ENCODE measurements around the gene PIGP.

PIGP gene

DNA sequence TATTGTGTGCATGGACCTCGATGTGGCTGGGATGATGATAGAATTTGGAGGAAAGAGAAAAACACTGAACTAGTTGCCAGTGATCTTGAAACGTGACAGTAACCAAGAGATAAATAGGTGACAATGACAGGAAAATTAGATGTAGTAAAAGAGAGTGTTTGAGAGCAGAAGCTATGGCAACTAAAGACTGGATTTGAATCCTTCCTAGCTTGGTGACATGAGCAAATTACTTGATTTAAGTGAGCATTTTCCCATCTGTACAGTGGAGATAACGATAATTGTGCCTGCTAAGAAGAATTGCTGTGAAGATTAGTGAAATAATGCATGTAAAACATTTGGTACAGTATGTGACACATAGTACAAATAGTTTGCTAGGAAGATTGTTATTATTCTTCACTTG, 12.9 kb upstream of the PIGP start:
- no peak overlapping the region for H3K4me3 ChIP-seq (ENCODE audit: low read length)
- TF ChIP-seq, protein P1, sequence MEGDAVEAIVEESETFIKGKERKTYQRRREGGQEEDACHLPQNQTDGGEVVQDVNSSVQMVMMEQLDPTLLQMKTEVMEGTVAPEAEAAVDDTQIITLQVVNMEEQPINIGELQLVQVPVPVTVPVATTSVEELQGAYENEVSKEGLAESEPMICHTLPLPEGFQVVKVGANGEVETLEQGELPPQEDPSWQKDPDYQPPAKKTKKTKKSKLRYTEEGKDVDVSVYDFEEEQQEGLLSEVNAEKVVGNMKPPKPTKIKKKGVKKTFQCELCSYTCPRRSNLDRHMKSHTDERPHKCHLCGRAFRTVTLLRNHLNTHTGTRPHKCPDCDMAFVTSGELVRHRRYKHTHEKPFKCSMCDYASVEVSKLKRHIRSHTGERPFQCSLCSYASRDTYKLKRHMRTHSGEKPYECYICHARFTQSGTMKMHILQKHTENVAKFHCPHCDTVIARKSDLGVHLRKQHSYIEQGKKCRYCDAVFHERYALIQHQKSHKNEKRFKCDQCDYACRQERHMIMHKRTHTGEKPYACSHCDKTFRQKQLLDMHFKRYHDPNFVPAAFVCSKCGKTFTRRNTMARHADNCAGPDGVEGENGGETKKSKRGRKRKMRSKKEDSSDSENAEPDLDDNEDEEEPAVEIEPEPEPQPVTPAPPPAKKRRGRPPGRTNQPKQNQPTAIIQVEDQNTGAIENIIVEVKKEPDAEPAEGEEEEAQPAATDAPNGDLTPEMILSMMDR (IDR thresholded peaks at IDR 0.05; ENCODE audit: insufficient read depth, low read depth, low read length, missing control alignments): no peak
- DNase-seq (ENCODE audit: low read depth): no peak

DNA sequence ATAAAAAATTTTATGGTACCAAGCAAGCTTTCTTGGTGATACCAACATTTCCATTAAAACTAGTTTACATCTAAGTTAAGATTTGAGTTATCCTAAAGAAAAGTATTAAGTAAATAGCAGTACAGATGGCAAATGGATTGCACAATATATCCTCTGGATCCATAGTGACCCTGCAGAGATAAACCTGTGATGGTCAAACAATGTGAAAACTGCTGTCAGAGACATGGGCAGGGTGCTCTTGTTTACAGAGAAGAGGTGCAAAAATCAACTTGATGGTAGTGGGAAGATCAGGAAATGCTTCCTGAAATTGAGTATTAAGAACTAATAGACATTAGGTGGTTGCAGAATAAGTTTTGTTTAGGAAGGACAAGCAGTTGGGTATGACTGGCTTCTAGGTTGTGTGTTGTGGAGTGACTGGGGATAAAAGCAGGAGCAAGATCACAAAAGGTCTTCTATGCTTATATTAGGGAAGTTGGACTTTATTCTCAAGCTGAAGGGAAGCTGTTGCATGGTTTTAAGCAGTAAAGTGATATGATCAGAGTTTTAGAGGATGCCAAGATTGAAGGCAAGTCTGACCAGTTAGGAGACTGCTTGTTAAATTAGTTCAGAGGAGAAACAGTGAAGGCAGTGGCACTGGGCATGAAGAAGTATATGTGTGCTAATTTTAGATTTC, 10.1 kb upstream of the PIGP start:
- DNase-seq (ENCODE audit: low read depth): no peak
- H3K4me3 ChIP-seq (ENCODE audit: low read length): no peak overlapping the region
- TF ChIP-seq, protein P1 (IDR thresholded peaks at IDR 0.05; ENCODE audit: insufficient read depth, low read depth, low read length, missing control alignments): no peak

DNA sequence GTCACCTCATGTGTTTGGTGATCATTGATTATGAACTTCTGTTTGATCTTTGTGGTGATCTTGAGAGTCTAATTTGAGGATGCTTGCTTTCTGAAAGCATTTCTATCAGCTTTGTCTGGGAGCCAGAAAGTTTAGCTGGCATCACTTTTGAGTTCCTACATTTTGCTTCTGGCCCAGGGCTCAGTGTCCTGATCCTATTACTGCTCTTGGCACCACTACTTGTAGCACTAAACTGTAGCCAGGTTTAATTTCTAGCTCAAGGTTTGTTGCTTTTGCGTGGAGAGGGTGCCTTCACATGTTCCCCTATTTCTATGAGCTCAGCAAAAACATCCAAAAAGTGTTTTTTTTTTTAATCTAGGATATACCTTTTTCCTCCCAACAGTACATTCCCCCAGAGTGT, 9.5 kb upstream of the PIGP start:
- no peak for DNase-seq (ENCODE audit: low read depth)
- TF ChIP-seq, protein P1 (IDR thresholded peaks at IDR 0.05; ENCODE audit: insufficient read depth, low read depth, low read length, missing control alignments): no peak
- H3K4me3 ChIP-seq (ENCODE audit: low read length): no peak overlapping the region

DNA sequence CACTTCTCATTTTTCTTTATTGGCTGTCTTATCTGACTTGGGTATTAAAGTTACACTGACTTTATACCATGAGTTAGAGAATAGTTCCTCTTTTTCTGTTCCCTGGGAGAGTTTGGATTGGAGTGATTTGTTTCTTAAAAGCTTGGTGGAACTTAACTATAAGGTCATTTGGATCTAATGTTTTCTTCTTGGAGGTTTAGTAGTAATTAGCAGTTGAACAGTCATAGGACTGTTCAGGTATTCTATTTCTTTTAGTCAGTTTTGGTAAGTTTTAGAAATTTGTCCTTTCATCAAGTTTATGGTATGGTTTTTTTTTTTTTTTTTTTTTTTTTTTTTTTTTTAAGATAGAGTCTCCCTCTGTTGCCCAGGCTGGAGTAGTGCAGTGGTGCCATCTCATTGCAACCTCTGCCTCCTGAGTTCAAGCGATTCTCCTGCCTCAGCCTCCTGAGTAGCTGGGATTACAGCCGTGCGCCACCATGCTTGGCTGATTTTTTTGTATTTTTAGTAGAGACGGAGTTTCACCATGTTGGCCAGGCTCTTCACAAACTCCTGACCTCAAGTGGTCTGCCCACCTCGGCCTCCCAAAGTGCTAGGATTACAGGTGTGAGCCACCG, 6.4 kb upstream of the PIGP start:
- TF ChIP-seq, protein P1 (IDR thresholded peaks at IDR 0.05; ENCODE audit: insufficient read depth, low read depth, low read length, missing control alignments): peak; percentile 55
- DNase-seq (ENCODE audit: low read depth): peak; percentile 37
- no peak overlapping the region for H3K4me3 ChIP-seq (ENCODE audit: low read length)

DNA sequence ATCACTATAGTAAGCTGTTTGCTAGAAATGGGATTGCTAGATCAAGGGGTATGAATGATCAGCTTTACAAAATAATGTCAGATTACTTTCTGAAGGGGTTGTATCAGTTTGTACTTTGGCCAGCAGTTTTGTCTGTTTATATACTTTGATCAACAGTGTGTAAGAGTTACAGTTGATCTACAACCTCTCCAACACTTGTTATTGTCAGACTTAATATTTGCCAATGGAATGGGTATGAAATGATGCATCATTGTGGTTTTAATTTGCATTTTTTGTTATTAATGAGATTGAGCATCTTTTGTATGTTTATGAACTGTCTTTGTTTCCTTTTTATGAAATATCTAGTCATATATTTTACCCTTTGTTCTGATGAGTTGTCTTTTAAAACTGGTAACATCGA, 4.5 kb upstream of the PIGP start:
- TF ChIP-seq, protein P1 (IDR thresholded peaks at IDR 0.05; ENCODE audit: insufficient read depth, low read depth, low read length, missing control alignments): no peak
- H3K4me3 ChIP-seq (ENCODE audit: low read length): no peak overlapping the region
- DNase-seq (ENCODE audit: low read depth): no peak

DNA sequence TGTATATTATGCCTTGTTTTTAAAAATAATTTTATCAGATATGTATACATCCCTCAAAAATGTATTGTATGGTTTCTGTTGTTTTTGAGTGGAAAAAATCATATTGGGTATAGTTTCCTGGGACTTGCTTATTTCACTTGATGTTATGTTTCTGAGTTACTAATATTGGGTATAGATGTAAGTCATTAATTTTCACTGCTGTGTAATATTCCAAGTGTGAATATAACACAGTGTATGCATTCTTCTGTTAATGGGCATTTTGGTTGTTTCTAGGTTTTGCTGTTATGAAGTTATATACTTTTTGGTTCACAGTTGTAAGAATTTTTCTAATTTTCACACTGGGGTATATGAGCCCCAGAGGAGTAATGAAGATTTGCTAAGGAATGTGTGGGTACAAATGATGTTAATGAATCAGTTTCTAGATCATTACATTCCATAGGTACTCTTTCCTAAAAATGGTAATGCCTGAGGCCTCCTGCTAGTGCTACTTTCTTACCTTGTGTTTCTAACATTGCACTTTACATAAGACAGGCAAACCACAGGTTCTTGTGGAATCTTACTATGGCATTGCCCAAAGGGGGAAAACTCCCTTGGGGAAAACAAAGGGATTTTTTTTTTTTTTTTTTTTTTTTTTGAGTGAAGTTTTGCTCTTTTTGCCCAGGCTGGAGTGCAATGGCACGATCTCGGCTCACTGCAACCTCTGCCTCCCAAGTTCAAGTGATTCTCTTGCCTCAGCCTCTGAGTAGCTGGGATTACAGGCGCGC, 3.4 kb upstream of the PIGP start:
- TF ChIP-seq, protein P1 (IDR thresholded peaks at IDR 0.05; ENCODE audit: insufficient read depth, low read depth, low read length, missing control alignments): no peak
- DNase-seq (ENCODE audit: low read depth): no peak
- no peak overlapping the region for H3K4me3 ChIP-seq (ENCODE audit: low read length)

Measured in epithelial cell of esophagus (primary cell).